ENCODE data around the gene PNPLA7. TPM values are rescaled to one million over a fixed set of nuclear protein-coding genes. Genes with fewer than 3 reads are reported as not detected.
"Not testable (repeated sequence)": the region's sequence is repeated elsewhere in the genome, so short reads cannot be mapped to it uniquely, and the experiment has no call there.

The PNPLA7 gene
- total and polyA plus RNA-seq, 8 donors, result 3.5 to 51.3 (median 16.6) TPM

GRCh38 chr9:137454145-137454596, 96.0 kb downstream of the PNPLA7 start:
- Histone ChIP-seq H3K36me3 (peaks cover 12 to 48% (median 39%) of the 10 kb centered on the region in 4 donors), H3K27ac (peak overlapping the region; percentile 85 to 92 (median 85)), H3K9me3 (no peaks in the 10 kb centered on the region), H3K4me1 (peaks cover 30 to 57% (median 48%) of the 10 kb centered on the region in 4 donors), H3K4me3 (peak overlapping the region; percentile 38 to 56 (median 49)), H3K27me3 (no peaks in the 10 kb centered on the region)
- TF ChIP-seq CTCF (IDR thresholded peaks at IDR 0.05) (no peak), EP300 (IDR thresholded peaks at IDR 0.05) (no peak), POLR2A (IDR thresholded peaks at IDR 0.05) (no peak), POLR2AphosphoS5 (IDR thresholded peaks at IDR 0.05) (no peak)
- intact Hi-C loops (cut with DNase I; ENCODE audit: low total_unique reads), result no loop called here
- peak; percentile 66 to 85 for DNase-seq
- 4 to 13% (median 9%) methylated on average over 15 to 23 of the region's 24 CpGs for WGBS, 5 donors

- H3K4me1 ChIP-seq, result peaks cover 30 to 56% (median 46%) of the 10 kb centered on the region in 4 donors
- WGBS, 5 donors, result 9 to 15% (median 14%) methylated on average over 15 to 25 of the region's 25 CpGs
- DNase-seq, result peak; percentile 82 to 93
- no peaks in the 10 kb centered on the region for H3K27me3 ChIP-seq
- no peaks in the 10 kb centered on the region for H3K9me3 ChIP-seq
- H3K27ac ChIP-seq, result peak overlapping the region in 4 of 5 donors; percentile 46 to 85 (median 48)
- intact Hi-C loops (cut with DNase I; ENCODE audit: low total_unique reads), result no loop called here
- H3K36me3 ChIP-seq, result peaks cover 17 to 53% (median 44%) of the 10 kb centered on the region in 4 donors
- H3K4me3 ChIP-seq, result peak overlapping the region; percentile 38 to 50 (median 40)
- TF ChIP-seq CTCF (IDR thresholded peaks at IDR 0.05), result no peak
Observed at GRCh38 chr9:137453643-137454081, 96.5 kb downstream of the PNPLA7 start.

GRCh38 chr9:137452761-137453642, 97.2 kb downstream of the PNPLA7 start:
- intact Hi-C loops (cut with DNase I; ENCODE audit: low total_unique reads), result no loop called here
- no peaks in the 10 kb centered on the region for H3K9me3 ChIP-seq
- peak overlapping the region in 3 of 5 donors; percentile 46 to 49 (median 46) for H3K27ac ChIP-seq
- no peaks in the 10 kb centered on the region for H3K27me3 ChIP-seq
- no peak for TF ChIP-seq EP300 (IDR thresholded peaks at IDR 0.05)
- TF ChIP-seq POLR2AphosphoS5 (IDR thresholded peaks at IDR 0.05), result no peak
- TF ChIP-seq CTCF (IDR thresholded peaks at IDR 0.05), result no peak
- TF ChIP-seq POLR2A (IDR thresholded peaks at IDR 0.05), result no peak
- whole genome bisulfite sequencing, 5 donors, result 77 to 97% (median 80%) methylated on average over 10 to 43 of the region's 43 CpGs
- peaks cover 20 to 59% (median 49%) of the 10 kb centered on the region in 4 donors for H3K36me3 ChIP-seq
- H3K4me3 ChIP-seq, result peak overlapping the region; percentile 38 to 50 (median 40)
- peaks cover 24 to 49% (median 40%) of the 10 kb centered on the region in 4 donors for H3K4me1 ChIP-seq
- DNase-seq, result no peak

GRCh38 chr9:137452006-137452760, 98.0 kb downstream of the PNPLA7 start:
- Histone ChIP-seq H3K4me3 (no peak overlapping the region), H3K4me1 (peaks cover 18 to 41% (median 36%) of the 10 kb centered on the region in 4 donors), H3K36me3 (peaks cover 20 to 55% (median 45%) of the 10 kb centered on the region in 4 donors), H3K27me3 (no peaks in the 10 kb centered on the region), H3K27ac (no peak overlapping the region), H3K9me3 (no peaks in the 10 kb centered on the region)
- TF ChIP-seq POLR2A (IDR thresholded peaks at IDR 0.05) (no peak), CTCF (IDR thresholded peaks at IDR 0.05) (no peak), POLR2AphosphoS5 (IDR thresholded peaks at IDR 0.05) (no peak), EP300 (IDR thresholded peaks at IDR 0.05) (no peak)
- 88 to 94% (median 90%) methylated on average over 6 to 17 of the region's 17 CpGs for WGBS, 5 donors
- intact Hi-C loops (cut with DNase I; ENCODE audit: low total_unique reads), result no loop called here
- DNase-seq, result peak in 1 of 2 donors; percentile 10

GRCh38 chr9:137451264-137452005, 98.8 kb downstream of the PNPLA7 start:
- intact Hi-C loops (cut with DNase I; ENCODE audit: low total_unique reads), result not testable (repeated sequence)
- peaks cover 14 to 47% (median 39%) of the 10 kb centered on the region in 4 donors for H3K36me3 ChIP-seq

More at GRCh38 chr9:137451264-137452005, 98.8 kb downstream of the PNPLA7 start:
- not testable (repeated sequence) for H3K9me3 ChIP-seq, H3K27me3 ChIP-seq, H3K4me3 ChIP-seq, H3K27ac ChIP-seq
- peak in 1 of 2 donors; percentile 5 for DNase-seq
- peaks cover 18 to 33% (median 30%) of the 10 kb centered on the region in 4 donors for H3K4me1 ChIP-seq
- 72 to 93% (median 82%) methylated on average over 4 to 16 of the region's 31 CpGs for WGBS, 5 donors

All from stomach (tissue), 9 donors.